Choroid plexus epithelial cell (primary cell): ENCODE data around the gene NELFA.

Experiments
- DNase-seq: peaks from one replicate; pipeline ENCODE4 v3.0.0-alpha.2; 2010; ENCODE audit warnings: low read depth
- H3K4me3 ChIP-seq: 2 replicates; pipeline ENCODE4 v1.5.1; 2011; ENCODE audit warnings: low read depth, mild to moderate bottlenecking, control low read depth, low read length, moderate library complexity
- CTCF ChIP-seq: conservative IDR thresholded peaks from 2 replicates; pipeline ENCODE4 v1.5.1; 2011; ENCODE audit warnings: low read depth, mild to moderate bottlenecking, control low read depth, inconsistent platforms, low read length, moderate library complexity

Gene NELFA

GRCh38 chr4:2048831-2049230 is 40.1 kb upstream of the NELFA start:
- TF ChIP-seq CTCF: no peak
- no peak overlapping the region for H3K4me3 ChIP-seq
- no peak for DNase-seq

- TF ChIP-seq CTCF: no peak
- H3K4me3 ChIP-seq: no peak overlapping the region
- no peak for DNase-seq
Observed at GRCh38 chr4:2047781-2048581, 39.2 kb upstream of the NELFA start.

GRCh38 chr4:2047031-2047660 is 38.4 kb upstream of the NELFA start:
- no peak for TF ChIP-seq CTCF
- H3K4me3 ChIP-seq: no peak overlapping the region
- no peak for DNase-seq

GRCh38 chr4:2046031-2046961 is 37.5 kb upstream of the NELFA start:
- no peak for DNase-seq
- H3K4me3 ChIP-seq: no peak overlapping the region
- no peak for TF ChIP-seq CTCF

- DNase-seq: no peak
- no peak for TF ChIP-seq CTCF
- no peak overlapping the region for H3K4me3 ChIP-seq
Observed at GRCh38 chr4:2045518-2045951, 36.8 kb upstream of the NELFA start.

- H3K4me3 ChIP-seq: no peak overlapping the region
- DNase-seq: no peak
- no peak for TF ChIP-seq CTCF
Observed at GRCh38 chr4:2044542-2045517, 36.1 kb upstream of the NELFA start.
